ENCODE measurements around the gene ARID4A. TPM values are rescaled to one million over a fixed set of nuclear protein-coding genes. Genes with fewer than 3 reads are reported as not detected.

The ARID4A gene
- polyA plus RNA-seq, 3 donors = 6.5 to 13.2 (median 10.5) TPM

- Histone ChIP-seq H3K79me2 (ENCODE audit: insufficient read depth, low read length) (peaks cover 96% of the 10 kb centered on the region), H3K27ac (ENCODE audit: low read depth in 1 of 2, low read length in 2 of 2) (peak overlapping the region in 1 of 2 donors; percentile 50), H3K9ac (ENCODE audit: insufficient read depth, low read length, poor library complexity, severe bottlenecking) (no peak overlapping the region), H3K4me3 (replicated peaks in 1 of 3; ENCODE audit: low read depth in 2 of 3, low read length in 3 of 3) (no peak overlapping the region), H3K4me1 (ENCODE audit: control insufficient read depth in 1 of 2, insufficient read depth in 2 of 2, low read length in 2 of 2) (no peaks in the 10 kb centered on the region), H3K9me3 (replicated peaks in 1 of 2; ENCODE audit: control insufficient read depth in 1 of 2, insufficient read depth in 1 of 2, low read length in 2 of 2) (no peaks in the 10 kb centered on the region), H4K20me1 (ENCODE audit: insufficient read depth, low read length) (peaks cover 100% of the 10 kb centered on the region), H3K27me3 (ENCODE audit: control insufficient read depth in 2 of 2, insufficient read depth in 2 of 2, low read length in 2 of 2) (no peaks in the 10 kb centered on the region), H3K36me3 (replicated peaks in 1 of 2; ENCODE audit: control insufficient read depth in 1 of 2, insufficient read depth in 2 of 2, low read length in 2 of 2) (peaks cover 79 to 100% of the 10 kb centered on the region in 2 donors), H3K4me2 (replicated peaks; ENCODE audit: extremely low read depth, low read length, poor library complexity, severe bottlenecking) (no peak overlapping the region), H2AFZ (ENCODE audit: insufficient read depth, low read depth, low read length, poor library complexity, severe bottlenecking) (no peak overlapping the region)
- H3K4me1 Mint-ChIP-seq = peaks cover 4% of the 10 kb centered on the region
- no peaks in the 10 kb centered on the region for H3K27me3 Mint-ChIP-seq (ENCODE audit: low read depth in 3 of 3)
- no peak overlapping the region for H3K4me3 Mint-ChIP-seq
- peaks cover 61 to 88% of the 10 kb centered on the region in 2 donors for H3K36me3 Mint-ChIP-seq
- no peaks in the 10 kb centered on the region for H3K9me3 Mint-ChIP-seq
- no peak for TF ChIP-seq CTCF (IDR thresholded peaks at IDR 0.05)
- no CpG with 5 or more reads among the region's 4 CpGs for WGBS (ENCODE audit: insufficient coverage)
- intact Hi-C loops (cut with micrococcal nuclease) = no loop called here
- peak overlapping the region in 1 of 7 donors; percentile 46 for H3K27ac Mint-ChIP-seq
- no peak for DNase-seq
Observed at GRCh38 chr14:58272588-58273372, 25.6 kb upstream of the ARID4A start.

GRCh38 chr14:58274881-58275280, 23.5 kb upstream of the ARID4A start:
- Histone ChIP-seq H3K4me1 (ENCODE audit: control insufficient read depth in 1 of 2, insufficient read depth in 2 of 2, low read length in 2 of 2) (no peaks in the 10 kb centered on the region), H3K27ac (ENCODE audit: low read depth in 1 of 2, low read length in 2 of 2) (peak overlapping the region in 1 of 2 donors; percentile 58), H4K20me1 (ENCODE audit: insufficient read depth, low read length) (peaks cover 98% of the 10 kb centered on the region), H3K27me3 (ENCODE audit: control insufficient read depth in 2 of 2, insufficient read depth in 2 of 2, low read length in 2 of 2) (no peaks in the 10 kb centered on the region), H3K79me2 (ENCODE audit: insufficient read depth, low read length) (peaks cover 100% of the 10 kb centered on the region), H2AFZ (ENCODE audit: insufficient read depth, low read depth, low read length, poor library complexity, severe bottlenecking) (no peak overlapping the region), H3K9ac (ENCODE audit: insufficient read depth, low read length, poor library complexity, severe bottlenecking) (no peak overlapping the region), H3K4me2 (replicated peaks; ENCODE audit: extremely low read depth, low read length, poor library complexity, severe bottlenecking) (no peak overlapping the region), H3K4me3 (replicated peaks in 1 of 3; ENCODE audit: low read depth in 2 of 3, low read length in 3 of 3) (no peak overlapping the region), H3K36me3 (replicated peaks in 1 of 2; ENCODE audit: control insufficient read depth in 1 of 2, insufficient read depth in 2 of 2, low read length in 2 of 2) (peaks cover 78 to 100% of the 10 kb centered on the region in 2 donors), H3K9me3 (replicated peaks in 1 of 2; ENCODE audit: control insufficient read depth in 1 of 2, insufficient read depth in 1 of 2, low read length in 2 of 2) (no peaks in the 10 kb centered on the region)
- Mint-ChIP-seq H3K36me3 (peaks cover 60 to 87% of the 10 kb centered on the region in 2 donors), H3K27me3 (ENCODE audit: low read depth in 3 of 3) (no peaks in the 10 kb centered on the region), H3K27ac (peak overlapping the region in 5 of 7 donors; percentile 18 to 81 (median 73)), H3K4me1 (peaks cover 4% of the 10 kb centered on the region), H3K4me3 (peak overlapping the region in 1 of 2 donors; percentile 25), H3K9me3 (no peaks in the 10 kb centered on the region)
- no peak for DNase-seq
- intact Hi-C loops (cut with micrococcal nuclease) = no loop called here
- TF ChIP-seq CTCF (IDR thresholded peaks at IDR 0.05) = no peak

All from CD14-positive monocyte (primary cell).